Natural killer cell (primary cell): ENCODE results near the gene RSAD2. TPM values are rescaled to one million over a fixed set of nuclear protein-coding genes. Genes with fewer than 3 reads are reported as not detected.

Experiments
- ATAC-seq, 3 donors: fragments of 150-1000 bp in 2 of 3; fragments of 200-7000 bp in 1 of 3; cut with Tn5 transposase; 1 replicate in 1 of 3; 2 replicates in 2 of 3; pipeline ENCODE4 v1.10.0; 2021; ENCODE audit warnings: mild to moderate bottlenecking in 2 of 3, moderate library complexity in 2 of 3
- DNase-seq, 2 donors: peaks; one replicate each; pipeline versions ENCODE4 v3.0.0 to v3.0.0-alpha.2; 2013 to 2021; ENCODE audit warnings: mixed read lengths in 1 of 2
- H3K27ac ChIP-seq: one replicate; pipeline ENCODE4 v1.5.1; 2013; ENCODE audit warnings: mild to moderate bottlenecking, low read length
- H3K27me3 ChIP-seq: one replicate; pipeline ENCODE4 v1.6.1; 2013; ENCODE audit warnings: low read length; ENCODE audit not compliant: control insufficient read depth, insufficient read depth
- H3K36me3 ChIP-seq: one replicate; pipeline ENCODE4 v1.6.1; 2013; ENCODE audit warnings: low read length; ENCODE audit not compliant: control insufficient read depth, insufficient read depth
- H3K4me1 ChIP-seq: one replicate; pipeline ENCODE4 v1.6.1; 2013; ENCODE audit warnings: low read length; ENCODE audit not compliant: control insufficient read depth, insufficient read depth
- H3K4me3 ChIP-seq: one replicate; pipeline ENCODE4 v1.5.1; 2013; ENCODE audit warnings: low read length
- H3K9me3 ChIP-seq: one replicate; pipeline ENCODE4 v1.6.1; 2013; ENCODE audit warnings: low read length; ENCODE audit not compliant: control insufficient read depth, insufficient read depth
- H3K27ac Mint-ChIP-seq, 2 donors: one replicate each; pipeline ENCODE4 v1.8.0; 2022; ENCODE audit warnings: mild to moderate bottlenecking in 2 of 2, mixed read lengths in 2 of 2, moderate library complexity in 1 of 2
- H3K27me3 Mint-ChIP-seq, 2 donors: one replicate each; pipeline ENCODE4 v1.8.0; 2022; ENCODE audit warnings: low read depth in 2 of 2, mixed read lengths in 2 of 2
- H3K36me3 Mint-ChIP-seq: one replicate; pipeline ENCODE4 v1.8.0; 2022; ENCODE audit warnings: mixed read lengths
- H3K4me1 Mint-ChIP-seq, 2 donors: one replicate each; pipeline ENCODE4 v1.8.0; 2022; ENCODE audit warnings: mixed read lengths in 2 of 2
- H3K4me3 Mint-ChIP-seq: one replicate; pipeline ENCODE4 v1.8.0; 2022; ENCODE audit warnings: mild to moderate bottlenecking, moderate library complexity, mixed read lengths
- H3K9me3 Mint-ChIP-seq, 2 donors: one replicate each; pipeline ENCODE4 v1.8.0; 2022; ENCODE audit warnings: mixed read lengths in 2 of 2
- CTCF ChIP-seq: fragments of 200-600 bp; IDR thresholded peaks from one replicate; pipeline ENCODE4 v1.8.0; 2022; ENCODE audit warnings: antibody characterized with exemption
- WGBS: methylation state at CpG from one replicate; pipeline ENCODE4 v1.1.7; 2013; ENCODE audit warnings: missing lambda C conversion rate; ENCODE audit not compliant: insufficient coverage; 5-methylcytosine and 5-hydroxymethylcytosine counted together
- intact Hi-C: fragments of 100-400 bp; cut with micrococcal nuclease; formaldehyde crosslinking; loops from one replicate; pipeline ENCODE4 v1.14.2; 2022
- total RNA-seq, 4 donors: library from RNA; stranded (reverse); fragments of 120-200 nt in 1 of 4; gene quantifications; one replicate each; pipeline versions ENCODE4 v1.2.3 to v1.2.4, GENCODE V29; 2013 to 2022

RSAD2 gene
- total RNA-seq, 3 donors from 2014 or later (not counting 1 experiment from before 2014, with no cell fraction given), result 7.9 to 12.0 (median 9.4) TPM

- intact Hi-C loops, result no loop called here
- H3K9me3 ChIP-seq, result no peaks in the 10 kb centered on the region
- DNase-seq (no peak), ATAC-seq (no peak)
- H3K4me1 Mint-ChIP-seq, result peaks cover 49 to 56% of the 10 kb centered on the region in 2 donors
- H3K4me3 Mint-ChIP-seq, result no peak overlapping the region
- H3K9me3 Mint-ChIP-seq, result no peaks in the 10 kb centered on the region
- peaks cover 11% of the 10 kb centered on the region for H3K36me3 Mint-ChIP-seq
- no peaks in the 10 kb centered on the region for H3K27me3 ChIP-seq
- no peaks in the 10 kb centered on the region for H3K27me3 Mint-ChIP-seq
- peaks cover 4% of the 10 kb centered on the region for H3K36me3 ChIP-seq
- TF ChIP-seq CTCF, result no peak
- no peak overlapping the region for H3K27ac ChIP-seq
- WGBS, result 96% methylated on average over 2 of the region's 2 CpGs
- peaks cover 10% of the 10 kb centered on the region for H3K4me1 ChIP-seq
- no peak overlapping the region for H3K27ac Mint-ChIP-seq
- no peak overlapping the region for H3K4me3 ChIP-seq
Observed at GRCh38 chr2:6937157-6937556, 59.6 kb downstream of the RSAD2 start.

GRCh38 chr2:6937582-6937981 is 60.0 kb downstream of the RSAD2 start:
- intact Hi-C loops, result no loop called here
- Mint-ChIP-seq H3K36me3 (peaks cover 14% of the 10 kb centered on the region), H3K4me1 (peaks cover 49 to 56% of the 10 kb centered on the region in 2 donors), H3K27ac (no peak overlapping the region), H3K27me3 (no peaks in the 10 kb centered on the region), H3K4me3 (no peak overlapping the region), H3K9me3 (no peaks in the 10 kb centered on the region)
- peaks cover 8% of the 10 kb centered on the region for H3K36me3 ChIP-seq
- no peak overlapping the region for H3K27ac ChIP-seq
- H3K4me3 ChIP-seq, result no peak overlapping the region
- ATAC-seq (no peak), DNase-seq (no peak)
- TF ChIP-seq CTCF, result no peak
- WGBS, result 75% methylated on average over 4 of the region's 4 CpGs
- no peaks in the 10 kb centered on the region for H3K27me3 ChIP-seq
- H3K4me1 ChIP-seq, result peaks cover 10% of the 10 kb centered on the region
- no peaks in the 10 kb centered on the region for H3K9me3 ChIP-seq

GRCh38 chr2:6939071-6939470 is 61.5 kb downstream of the RSAD2 start:
- Histone ChIP-seq H3K27me3 (no peaks in the 10 kb centered on the region), H3K27ac (no peak overlapping the region), H3K9me3 (no peaks in the 10 kb centered on the region), H3K4me1 (peaks cover 14% of the 10 kb centered on the region), H3K36me3 (peaks cover 17% of the 10 kb centered on the region), H3K4me3 (no peak overlapping the region)
- ATAC-seq (no peak), DNase-seq (no peak)
- no peaks in the 10 kb centered on the region for H3K9me3 Mint-ChIP-seq
- peaks cover 14% of the 10 kb centered on the region for H3K36me3 Mint-ChIP-seq
- no peaks in the 10 kb centered on the region for H3K27me3 Mint-ChIP-seq
- no peak overlapping the region for H3K4me3 Mint-ChIP-seq
- TF ChIP-seq CTCF, result no peak
- no peak overlapping the region for H3K27ac Mint-ChIP-seq
- 90% methylated on average over 2 of the region's 2 CpGs for WGBS
- intact Hi-C loops, result no loop called here
- H3K4me1 Mint-ChIP-seq, result peaks cover 50 to 65% of the 10 kb centered on the region in 2 donors

GRCh38 chr2:6940820-6941219 is 63.2 kb downstream of the RSAD2 start:
- no peak overlapping the region for H3K27ac Mint-ChIP-seq
- DNase-seq (no peak), ATAC-seq (no peak)
- no peak overlapping the region for H3K4me3 Mint-ChIP-seq
- peaks cover 51 to 61% of the 10 kb centered on the region in 2 donors for H3K4me1 Mint-ChIP-seq
- H3K27me3 Mint-ChIP-seq, result no peaks in the 10 kb centered on the region
- Histone ChIP-seq H3K4me3 (no peak overlapping the region), H3K27ac (no peak overlapping the region), H3K4me1 (peaks cover 16% of the 10 kb centered on the region), H3K36me3 (peaks cover 17% of the 10 kb centered on the region), H3K9me3 (no peaks in the 10 kb centered on the region), H3K27me3 (no peaks in the 10 kb centered on the region)
- H3K9me3 Mint-ChIP-seq, result no peaks in the 10 kb centered on the region
- no peak for TF ChIP-seq CTCF
- peaks cover 14% of the 10 kb centered on the region for H3K36me3 Mint-ChIP-seq
- no CpG with 5 or more reads among the region's 2 CpGs for WGBS
- intact Hi-C loops, result no loop called here
